Panc1 (cell line): ENCODE measurements around the gene GOLGA2. TPM values are rescaled to one million over a fixed set of nuclear protein-coding genes. Genes with fewer than 3 reads are reported as not detected.

Experiments
- ATAC-seq: fragments of 200-7000 bp; cut with Tn5 transposase; 2 replicates; pipeline ENCODE4 v1.9.1; 2020; ENCODE audit warnings: mild to moderate bottlenecking, moderate library complexity
- BruUV-seq: library from RNA; stranded (reverse); fragments of 400-500 nt; replicated peaks from 2 replicates; lab custom pipeline; 2021; lab: Mats Ljungman, UMichigan
- CTCF ChIA-PET: fragments of 300-600 bp; sonication (Branson Sonifier 250); formaldehyde crosslinking; loops from one replicate; lab custom pipeline; 2022; ENCODE audit warnings: antibody characterized with exemption; lab: Charles Lee
- POLR2A ChIA-PET: fragments of 300-600 bp; sonication (Branson Sonifier 250); formaldehyde crosslinking; loops from one replicate; lab custom pipeline; 2022; ENCODE audit warnings: antibody characterized with exemption; lab: Charles Lee
- DNase-seq: peaks from one replicate; pipeline ENCODE4 v3.0.0-alpha.2; 2010; ENCODE audit warnings: low read depth, low spot score
- H3K27ac ChIP-seq: 2 replicates; pipeline ENCODE4 v1.5.1; 2011; ENCODE audit warnings: mild to moderate bottlenecking, low read length, inconsistent platforms
- H3K27me3 ChIP-seq: fragments of 200-500 bp; sonication (Bioruptor generic); 2 replicates; pipeline ENCODE4 v1.6.0; 2014; ENCODE audit warnings: low read length, inconsistent platforms; ENCODE audit not compliant: control insufficient read depth, insufficient read depth
- H3K36me3 ChIP-seq: fragments of 200-500 bp; sonication (Bioruptor generic); 2 replicates; pipeline ENCODE4 v1.5.1; 2014; ENCODE audit warnings: inconsistent platforms, mild to moderate bottlenecking, low read length, moderate library complexity; ENCODE audit not compliant: control insufficient read depth, insufficient read depth
- H3K4me1 ChIP-seq: 2 replicates; pipeline ENCODE4 v1.5.1; 2011; ENCODE audit warnings: inconsistent platforms, mild to moderate bottlenecking, low read length, moderate library complexity; ENCODE audit not compliant: control insufficient read depth, insufficient read depth
- H3K4me3 ChIP-seq, 2 experiments: 2 replicates each; pipeline ENCODE4 v1.5.1; 2011 to 2012; ENCODE audit warnings: low read depth in 2 of 2, low read length in 2 of 2, mild to moderate bottlenecking in 2 of 2, inconsistent platforms in 1 of 2, moderate library complexity in 1 of 2
- H3K9me3 ChIP-seq: fragments of 200-500 bp; sonication (Bioruptor generic); 2 replicates; pipeline ENCODE4 v1.5.1; 2014; ENCODE audit warnings: low read depth, mild to moderate bottlenecking, inconsistent platforms, low read length, moderate library complexity; ENCODE audit not compliant: control insufficient read depth, insufficient read depth
- POLR2AphosphoS5 ChIP-seq: IDR thresholded peaks from 2 replicates; pipeline ENCODE4 v1.6.1; 2012; ENCODE audit warnings: mild to moderate bottlenecking, low read depth, low read length, moderate library complexity
- REST ChIP-seq, 2 experiments: IDR thresholded peaks; 2 replicates each; pipeline ENCODE4 v1.6.1; 2011 to 2012; ENCODE audit warnings: low read depth in 2 of 2, control low read depth in 1 of 2, low read length in 1 of 2, mild to moderate bottlenecking in 1 of 2, moderate library complexity in 1 of 2; ENCODE audit not compliant: insufficient read depth in 1 of 2
- SIN3A ChIP-seq: IDR thresholded peaks from 2 replicates; pipeline ENCODE4 v1.6.1; 2012; ENCODE audit warnings: low read depth, mild to moderate bottlenecking, low read length, moderate library complexity, borderline replicate concordance; ENCODE audit not compliant: insufficient read depth
- TCF7L2 ChIP-seq: IDR thresholded peaks from 2 replicates; pipeline ENCODE4 v1.6.1; 2011; ENCODE audit warnings: mild to moderate bottlenecking, low read depth, low read length, inconsistent platforms
- in situ Hi-C: cut with HindIII; loops from 2 replicates; pipeline ENCODE4 v1.10.0; 2016; ENCODE audit warnings: low sequenced_read_pairs, low pct_unique_long_range_greater_than_20kb
- intact Hi-C: fragments of 100-400 bp; cut with micrococcal nuclease; formaldehyde crosslinking; loops from one replicate; pipeline ENCODE4 v1.10.0; 2022; ENCODE audit not compliant: unreplicated experiment
- total RNA-seq: library from RNA; stranded (reverse); gene quantifications from one replicate; pipeline ENCODE4 v1.2.1, GENCODE V29; 2021; ENCODE audit not compliant: unreplicated experiment
- TF ChIP-seq, protein P1 (sequence below): fragments of 450-650 bp; IDR thresholded peaks from 2 replicates; pipeline ENCODE4 v1.5.1; 2017; ENCODE audit warnings: mild to moderate bottlenecking

Gene GOLGA2
- total RNA-seq, 1 experiment from 2014 or later: 69.6 TPM

GRCh38 chr9:128253140-128253990 lies 22.4 kb downstream of the GOLGA2 start:
- CTCF ChIA-PET: interaction anchor here (0.6 to 0.8 kb wide), 4 partner anchors 12 to 612 kb away, joined by 3 to 13 read pairs (median 6); no protein-coding TSS in a partner anchor
- in situ Hi-C loops: no loop called here
- POLR2A ChIA-PET: no interaction called here
- ATAC-seq (no peak), DNase-seq (no peak)
- H3K4me1 ChIP-seq: no peaks in the 10 kb centered on the region
- intact Hi-C loops: no loop called here
- TF ChIP-seq TCF7L2 (no peak), REST (IDR thresholded peaks at IDR 0.05; ENCODE audit: insufficient read depth in 1 of 2, low read depth in 2 of 2, low read length in 1 of 2) (no peak), SIN3A (no peak), POLR2AphosphoS5 (no peak)
- TF ChIP-seq, protein P1, sequence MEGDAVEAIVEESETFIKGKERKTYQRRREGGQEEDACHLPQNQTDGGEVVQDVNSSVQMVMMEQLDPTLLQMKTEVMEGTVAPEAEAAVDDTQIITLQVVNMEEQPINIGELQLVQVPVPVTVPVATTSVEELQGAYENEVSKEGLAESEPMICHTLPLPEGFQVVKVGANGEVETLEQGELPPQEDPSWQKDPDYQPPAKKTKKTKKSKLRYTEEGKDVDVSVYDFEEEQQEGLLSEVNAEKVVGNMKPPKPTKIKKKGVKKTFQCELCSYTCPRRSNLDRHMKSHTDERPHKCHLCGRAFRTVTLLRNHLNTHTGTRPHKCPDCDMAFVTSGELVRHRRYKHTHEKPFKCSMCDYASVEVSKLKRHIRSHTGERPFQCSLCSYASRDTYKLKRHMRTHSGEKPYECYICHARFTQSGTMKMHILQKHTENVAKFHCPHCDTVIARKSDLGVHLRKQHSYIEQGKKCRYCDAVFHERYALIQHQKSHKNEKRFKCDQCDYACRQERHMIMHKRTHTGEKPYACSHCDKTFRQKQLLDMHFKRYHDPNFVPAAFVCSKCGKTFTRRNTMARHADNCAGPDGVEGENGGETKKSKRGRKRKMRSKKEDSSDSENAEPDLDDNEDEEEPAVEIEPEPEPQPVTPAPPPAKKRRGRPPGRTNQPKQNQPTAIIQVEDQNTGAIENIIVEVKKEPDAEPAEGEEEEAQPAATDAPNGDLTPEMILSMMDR: no peak
- H3K27me3 ChIP-seq: no peaks in the 10 kb centered on the region
- no peak overlapping the region for H3K27ac ChIP-seq
- H3K36me3 ChIP-seq: no peaks in the 10 kb centered on the region; the same call in 1 of the 2 replicates
- H3K4me3 ChIP-seq: no peak overlapping the region
- H3K9me3 ChIP-seq: no peaks in the 10 kb centered on the region
- BruUV-seq: no TSS peak

DNA sequence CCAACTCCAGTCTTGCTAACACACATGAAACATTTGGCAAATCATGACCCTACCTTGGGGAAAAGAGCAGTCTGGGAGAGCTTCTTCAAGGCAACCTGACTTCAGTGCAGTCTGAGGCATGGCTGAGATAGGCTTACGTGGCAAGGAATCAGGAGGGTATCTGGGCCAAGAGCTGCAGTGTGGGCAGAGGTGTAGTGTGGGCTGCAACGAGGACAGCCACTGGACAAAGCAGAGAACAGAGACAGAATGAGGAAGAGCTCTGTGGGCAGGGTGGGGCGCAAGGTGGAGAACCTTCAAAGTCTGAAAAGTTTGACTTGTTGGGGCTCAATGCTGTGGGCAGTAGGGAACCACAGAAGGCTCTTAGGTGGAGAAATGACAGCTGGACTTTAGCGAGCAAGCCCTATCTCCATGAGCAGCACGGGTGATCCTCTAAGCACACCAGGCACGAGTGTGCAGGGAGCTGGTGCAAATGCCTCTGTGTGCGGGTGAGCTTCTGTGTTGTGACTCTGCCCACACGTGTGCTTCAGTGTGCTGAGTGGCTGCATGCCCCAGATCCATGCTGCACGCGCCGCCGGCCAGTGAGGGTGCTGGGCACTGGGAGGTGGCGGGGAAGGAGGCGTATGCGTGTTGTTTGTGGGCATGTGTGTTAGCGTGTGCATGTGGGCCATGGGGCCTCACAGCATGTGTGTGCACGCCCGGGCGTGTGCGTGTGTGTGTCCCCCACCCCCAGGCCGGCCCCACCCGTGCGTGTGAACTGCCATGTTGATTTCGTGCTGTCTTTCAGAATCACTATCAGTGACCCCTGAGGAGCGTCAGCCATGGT lies 23.3 kb downstream of the GOLGA2 start:
- no peaks in the 10 kb centered on the region; the same call in 1 of the 2 replicates for H3K36me3 ChIP-seq
- ATAC-seq (no peak), DNase-seq (no peak)
- intact Hi-C loops (no loop called here), in situ Hi-C loops (no loop called here)
- H3K27ac ChIP-seq: no peak overlapping the region
- ChIA-PET POLR2A (no interaction called here), CTCF (interaction anchor here (0.6 kb wide), 3 partner anchors 61 to 613 kb away, joined by 3 to 7 read pairs (median 4); partner anchors contain the start of gene CIZ1)
- BruUV-seq: no TSS peak
- H3K4me1 ChIP-seq: no peaks in the 10 kb centered on the region
- H3K4me3 ChIP-seq: no peak overlapping the region
- no peaks in the 10 kb centered on the region for H3K27me3 ChIP-seq
- no peak for TF ChIP-seq SIN3A
- TF ChIP-seq, protein P1: no peak
- no peak for TF ChIP-seq REST (IDR thresholded peaks at IDR 0.05; ENCODE audit: insufficient read depth in 1 of 2, low read depth in 2 of 2, low read length in 1 of 2)
- TF ChIP-seq POLR2AphosphoS5: no peak
- TF ChIP-seq TCF7L2: no peak
- H3K9me3 ChIP-seq: no peaks in the 10 kb centered on the region
